Natural killer cell (primary cell): Measurements from ENCODE around the gene WTAP. TPM values are rescaled to one million over a fixed set of nuclear protein-coding genes. Genes with fewer than 3 reads are reported as not detected.

ENCODE experiments used
- ATAC-seq, 3 donors: fragments of 150-1000 bp in 2 of 3; fragments of 200-7000 bp in 1 of 3; cut with Tn5 transposase; 1 replicate in 1 of 3; 2 replicates in 2 of 3; pipeline ENCODE4 v1.10.0; 2021; ENCODE audit warnings: mild to moderate bottlenecking in 2 of 3, moderate library complexity in 2 of 3
- DNase-seq, 2 donors: peaks; one replicate each; pipeline versions ENCODE4 v3.0.0 to v3.0.0-alpha.2; 2013 to 2021; ENCODE audit warnings: mixed read lengths in 1 of 2
- H3K27ac ChIP-seq: one replicate; pipeline ENCODE4 v1.5.1; 2013; ENCODE audit warnings: mild to moderate bottlenecking, low read length
- H3K27me3 ChIP-seq: one replicate; pipeline ENCODE4 v1.6.1; 2013; ENCODE audit warnings: low read length; ENCODE audit not compliant: control insufficient read depth, insufficient read depth
- H3K36me3 ChIP-seq: one replicate; pipeline ENCODE4 v1.6.1; 2013; ENCODE audit warnings: low read length; ENCODE audit not compliant: control insufficient read depth, insufficient read depth
- H3K4me1 ChIP-seq: one replicate; pipeline ENCODE4 v1.6.1; 2013; ENCODE audit warnings: low read length; ENCODE audit not compliant: control insufficient read depth, insufficient read depth
- H3K4me3 ChIP-seq: one replicate; pipeline ENCODE4 v1.5.1; 2013; ENCODE audit warnings: low read length
- H3K9me3 ChIP-seq: one replicate; pipeline ENCODE4 v1.6.1; 2013; ENCODE audit warnings: low read length; ENCODE audit not compliant: control insufficient read depth, insufficient read depth
- H3K27ac Mint-ChIP-seq, 2 donors: one replicate each; pipeline ENCODE4 v1.8.0; 2022; ENCODE audit warnings: mild to moderate bottlenecking in 2 of 2, mixed read lengths in 2 of 2, moderate library complexity in 1 of 2
- H3K27me3 Mint-ChIP-seq, 2 donors: one replicate each; pipeline ENCODE4 v1.8.0; 2022; ENCODE audit warnings: low read depth in 2 of 2, mixed read lengths in 2 of 2
- H3K36me3 Mint-ChIP-seq: one replicate; pipeline ENCODE4 v1.8.0; 2022; ENCODE audit warnings: mixed read lengths
- H3K4me1 Mint-ChIP-seq, 2 donors: one replicate each; pipeline ENCODE4 v1.8.0; 2022; ENCODE audit warnings: mixed read lengths in 2 of 2
- H3K4me3 Mint-ChIP-seq: one replicate; pipeline ENCODE4 v1.8.0; 2022; ENCODE audit warnings: mild to moderate bottlenecking, moderate library complexity, mixed read lengths
- H3K9me3 Mint-ChIP-seq, 2 donors: one replicate each; pipeline ENCODE4 v1.8.0; 2022; ENCODE audit warnings: mixed read lengths in 2 of 2
- CTCF ChIP-seq: fragments of 200-600 bp; IDR thresholded peaks from one replicate; pipeline ENCODE4 v1.8.0; 2022; ENCODE audit warnings: antibody characterized with exemption
- WGBS: methylation state at CpG from one replicate; pipeline ENCODE4 v1.1.7; 2013; ENCODE audit warnings: missing lambda C conversion rate; ENCODE audit not compliant: insufficient coverage; 5-methylcytosine and 5-hydroxymethylcytosine counted together
- intact Hi-C: fragments of 100-400 bp; cut with micrococcal nuclease; formaldehyde crosslinking; loops from one replicate; pipeline ENCODE4 v1.14.2; 2022
- total RNA-seq, 4 donors: library from RNA; stranded (reverse); fragments of 120-200 nt in 1 of 4; gene quantifications; one replicate each; pipeline versions ENCODE4 v1.2.3 to v1.2.4, GENCODE V29; 2013 to 2022

The WTAP gene
- total RNA-seq, 3 donors from 2014 or later (not counting 1 experiment from before 2014, with no cell fraction given), result 141 to 167 (median 164) TPM

- Histone ChIP-seq H3K27me3 (no peaks in the 10 kb centered on the region), H3K9me3 (no peaks in the 10 kb centered on the region), H3K36me3 (peaks cover 47% of the 10 kb centered on the region), H3K4me1 (peaks cover 14% of the 10 kb centered on the region), H3K27ac (no peak overlapping the region), H3K4me3 (no peak overlapping the region)
- H3K27me3 Mint-ChIP-seq, result no peaks in the 10 kb centered on the region
- TF ChIP-seq CTCF, result no peak
- peaks cover 17% of the 10 kb centered on the region for H3K36me3 Mint-ChIP-seq
- ATAC-seq (no peak), DNase-seq (no peak)
- H3K27ac Mint-ChIP-seq, result peak overlapping the region; percentile 52 to 81
- peaks cover 30 to 31% of the 10 kb centered on the region in 2 donors for H3K4me1 Mint-ChIP-seq
- 93% methylated on average over 7 of the region's 7 CpGs for WGBS
- intact Hi-C loops, result no loop called here
- H3K9me3 Mint-ChIP-seq, result no peaks in the 10 kb centered on the region
- H3K4me3 Mint-ChIP-seq, result no peak overlapping the region
Measured at GRCh38 chr6:159758031-159759001, 31.0 kb downstream of the WTAP start.

DNA sequence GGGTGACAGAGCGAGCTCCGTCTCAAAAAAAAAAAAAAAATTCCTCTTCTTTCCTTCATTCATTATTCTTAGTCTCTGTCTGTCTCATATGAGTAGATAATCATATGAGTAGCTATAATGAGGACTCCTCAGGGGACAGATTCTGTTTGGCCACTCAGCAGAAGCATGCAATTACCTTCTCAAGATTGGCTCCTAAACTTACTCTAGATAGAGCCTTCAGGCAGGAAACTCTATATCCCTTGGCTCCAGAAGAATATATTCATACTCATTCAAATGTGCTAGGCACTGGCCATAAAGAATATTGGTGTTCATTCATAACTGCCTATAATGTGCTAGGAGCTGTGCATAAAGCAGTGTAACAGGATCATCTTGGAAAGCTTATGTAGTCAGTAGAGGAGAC is 32.3 kb downstream of the WTAP start:
- peaks cover 13% of the 10 kb centered on the region for H3K36me3 Mint-ChIP-seq
- H3K36me3 ChIP-seq, result peaks cover 37% of the 10 kb centered on the region
- ATAC-seq (no peak), DNase-seq (no peak)
- intact Hi-C loops, result no loop called here
- no CpG with 5 or more reads among the region's 2 CpGs for whole genome bisulfite sequencing
- H3K4me3 Mint-ChIP-seq, result peak overlapping the region; percentile 47
- peak overlapping the region; percentile 64 to 99 for H3K27ac Mint-ChIP-seq
- H3K4me1 Mint-ChIP-seq, result peaks cover 30 to 31% of the 10 kb centered on the region in 2 donors
- H3K4me3 ChIP-seq, result no peak overlapping the region
- H3K9me3 Mint-ChIP-seq, result no peaks in the 10 kb centered on the region
- H3K27ac ChIP-seq, result no peak overlapping the region
- no peaks in the 10 kb centered on the region for H3K27me3 Mint-ChIP-seq
- no peak for TF ChIP-seq CTCF
- H3K9me3 ChIP-seq, result no peaks in the 10 kb centered on the region
- H3K27me3 ChIP-seq, result no peaks in the 10 kb centered on the region
- peaks cover 14% of the 10 kb centered on the region for H3K4me1 ChIP-seq

GRCh38 chr6:159760602-159761057 is 33.3 kb downstream of the WTAP start:
- no peak for DNase-seq
- H3K27ac Mint-ChIP-seq, result peak overlapping the region; percentile 64 to 99
- H3K27me3 ChIP-seq, result no peaks in the 10 kb centered on the region
- H3K9me3 ChIP-seq, result no peaks in the 10 kb centered on the region
- ATAC-seq, result no peak
- TF ChIP-seq CTCF, result no peak
- H3K4me1 Mint-ChIP-seq, result peaks cover 30 to 31% of the 10 kb centered on the region in 2 donors
- H3K4me1 ChIP-seq, result peaks cover 14% of the 10 kb centered on the region
- peak overlapping the region; percentile 81 for H3K27ac ChIP-seq
- H3K36me3 Mint-ChIP-seq, result peaks cover 5% of the 10 kb centered on the region
- peaks cover 30% of the 10 kb centered on the region for H3K36me3 ChIP-seq
- H3K4me3 ChIP-seq, result no peak overlapping the region
- H3K9me3 Mint-ChIP-seq, result no peaks in the 10 kb centered on the region
- intact Hi-C loops, result loop anchor here (1.0 kb wide), 1 partner anchor 33 kb away; the partner anchor contains the start of gene WTAP
- 84% methylated on average over 3 of the region's 3 CpGs for WGBS
- peak overlapping the region; percentile 94 for H3K4me3 Mint-ChIP-seq
- H3K27me3 Mint-ChIP-seq, result no peaks in the 10 kb centered on the region
